ENCODE results near the gene KCNH1. TPM values are rescaled to one million over a fixed set of nuclear protein-coding genes. Genes with fewer than 3 reads are reported as not detected.

The KCNH1 gene
- polyA plus RNA-seq, 4 donors, result 0.21 to 0.37 (median 0.30) TPM

- no peak for DNase-seq (ENCODE audit: low read depth in 4 of 4, low spot score in 3 of 4)
Observed at GRCh38 chr1:210817385-210818275, 316.3 kb downstream of the KCNH1 start.

GRCh38 chr1:210815641-210816550, 318.1 kb downstream of the KCNH1 start:
- no peak for DNase-seq (ENCODE audit: low read depth in 4 of 4, low spot score in 3 of 4)

DNA sequence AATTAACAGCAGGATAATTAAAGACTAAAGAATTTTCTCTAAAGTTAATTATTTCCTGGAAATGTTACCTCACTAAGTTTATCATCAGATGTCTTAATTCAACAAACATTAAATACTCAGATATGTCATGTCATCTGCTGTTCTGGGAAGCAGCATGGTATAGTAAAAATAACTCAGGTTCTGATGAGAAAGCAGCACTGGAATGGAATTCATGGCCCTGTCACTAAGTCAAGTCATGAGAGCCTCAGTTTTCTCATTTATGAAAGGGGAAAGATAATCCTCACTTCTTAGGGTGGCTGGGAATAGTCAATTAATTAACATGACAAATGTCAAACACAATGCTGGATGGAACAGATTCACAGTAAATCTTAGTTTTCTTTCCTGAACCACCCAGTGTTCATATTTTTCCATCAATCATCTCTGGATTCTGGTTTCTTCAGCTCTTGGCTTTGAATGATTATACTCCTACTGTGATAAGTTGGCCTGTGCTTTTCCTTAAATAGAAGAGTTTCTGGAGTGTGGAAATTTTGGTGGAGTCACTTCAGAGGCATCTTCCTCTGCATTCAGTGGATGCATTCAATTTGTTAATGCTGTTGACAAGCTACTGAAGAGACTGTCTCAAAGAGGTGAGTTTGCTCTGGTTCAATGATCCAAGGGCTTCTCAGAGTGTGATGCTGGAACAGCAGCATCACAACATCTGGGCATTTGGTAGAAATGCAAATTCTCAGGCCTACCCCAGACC, 319.4 kb downstream of the KCNH1 start:
- no peak for DNase-seq (ENCODE audit: low read depth in 4 of 4, low spot score in 3 of 4)

DNA sequence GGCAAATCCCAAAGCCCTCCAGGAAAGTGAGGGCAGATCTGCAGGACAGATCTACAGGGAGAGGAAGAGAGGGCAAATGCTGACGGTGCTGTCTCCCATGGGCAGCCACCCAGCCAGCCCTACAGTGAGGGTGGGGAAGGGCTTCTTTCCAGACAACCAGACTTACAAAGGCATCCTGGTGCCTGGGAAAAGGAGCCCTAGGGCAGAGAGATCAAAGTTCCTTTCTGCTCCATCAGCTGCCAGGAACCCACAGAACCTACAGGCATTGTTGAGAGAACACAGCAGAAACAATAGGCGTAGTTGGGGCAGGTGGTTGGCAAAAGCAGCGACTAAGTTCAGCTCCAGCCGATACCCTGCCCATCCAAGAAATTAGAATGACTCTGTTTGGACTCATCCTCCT, 332.4 kb downstream of the KCNH1 start:
- no peak for DNase-seq (ENCODE audit: low read depth in 4 of 4, low spot score in 3 of 4)

DNA sequence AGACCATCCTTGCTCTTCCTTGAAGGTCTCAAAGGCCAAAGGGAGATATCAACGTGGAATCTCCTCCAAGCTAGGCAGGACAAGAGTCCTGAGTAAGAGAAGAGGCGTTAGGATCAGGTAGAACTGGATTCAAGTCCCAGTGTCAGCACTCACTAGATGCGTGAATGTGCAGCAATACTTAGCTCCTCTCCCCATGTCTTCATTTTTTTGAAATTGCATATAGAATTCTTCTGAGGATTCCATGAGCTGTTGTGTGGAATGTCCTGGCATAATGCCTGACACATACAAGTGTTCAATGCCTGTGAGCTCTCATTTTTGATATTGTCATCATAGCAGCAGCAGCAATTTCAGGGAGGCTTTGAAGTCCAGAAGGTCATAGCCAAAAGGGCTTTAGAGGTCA, 333.2 kb downstream of the KCNH1 start:
- DNase-seq (ENCODE audit: low read depth in 4 of 4, low spot score in 3 of 4), result no peak

- no peak for DNase-seq (ENCODE audit: low read depth in 4 of 4, low spot score in 3 of 4)
Observed at GRCh38 chr1:210800301-210800700, 333.6 kb downstream of the KCNH1 start.

DNA sequence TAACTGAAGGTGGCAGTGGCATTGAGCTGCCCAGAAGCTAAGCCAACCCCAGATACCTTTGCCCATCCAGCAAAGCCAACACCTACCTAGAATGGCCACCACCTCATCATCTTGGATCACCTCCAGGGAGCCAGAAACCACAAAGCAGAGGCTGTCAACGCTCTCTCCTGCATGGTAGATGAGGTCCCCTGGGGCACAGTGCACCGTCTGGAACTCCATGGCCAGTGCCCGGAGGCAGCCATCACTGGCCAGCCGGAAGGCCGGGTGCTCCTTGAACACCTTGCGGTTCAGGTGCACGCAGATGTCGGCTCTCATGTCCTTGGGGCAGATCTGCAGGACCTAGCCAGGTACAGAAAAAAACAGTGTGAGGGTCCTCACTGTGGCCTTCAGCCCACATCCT, 336.5 kb downstream of the KCNH1 start:
- DNase-seq (ENCODE audit: low read depth in 4 of 4, low spot score in 3 of 4), result no peak

DNA sequence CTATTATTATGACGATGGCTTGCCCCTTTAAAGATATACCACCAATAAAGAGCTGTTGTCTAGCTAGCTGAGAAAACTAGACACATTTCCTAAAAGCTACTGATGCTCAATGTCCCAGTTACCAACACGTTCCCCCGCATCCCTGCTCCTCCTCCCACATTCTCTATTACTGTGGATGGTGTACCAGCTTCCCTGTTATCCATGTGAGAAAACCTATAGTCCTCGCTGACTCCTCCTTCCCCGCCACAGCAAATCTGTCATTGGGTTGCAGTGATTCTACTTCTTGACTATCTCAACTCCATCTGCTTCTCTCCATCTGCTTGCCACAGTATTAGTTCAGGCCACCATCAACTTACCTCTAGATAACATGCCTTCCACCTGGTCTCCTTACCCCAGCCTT, 337.5 kb downstream of the KCNH1 start:
- no peak for DNase-seq (ENCODE audit: low read depth in 4 of 4, low spot score in 3 of 4)

GRCh38 chr1:210794445-210794844, 339.5 kb downstream of the KCNH1 start:
- no peak for DNase-seq (ENCODE audit: low read depth in 4 of 4, low spot score in 3 of 4)

GRCh38 chr1:210792250-210793102, 341.5 kb downstream of the KCNH1 start:
- DNase-seq (ENCODE audit: low read depth in 4 of 4, low spot score in 3 of 4), result no peak

GRCh38 chr1:210790196-210790595, 343.8 kb downstream of the KCNH1 start:
- no peak for DNase-seq (ENCODE audit: low read depth in 4 of 4, low spot score in 3 of 4)

- no peak for DNase-seq (ENCODE audit: low read depth in 4 of 4, low spot score in 3 of 4)
Observed at GRCh38 chr1:210787800-210788199, 346.1 kb downstream of the KCNH1 start.

DNA sequence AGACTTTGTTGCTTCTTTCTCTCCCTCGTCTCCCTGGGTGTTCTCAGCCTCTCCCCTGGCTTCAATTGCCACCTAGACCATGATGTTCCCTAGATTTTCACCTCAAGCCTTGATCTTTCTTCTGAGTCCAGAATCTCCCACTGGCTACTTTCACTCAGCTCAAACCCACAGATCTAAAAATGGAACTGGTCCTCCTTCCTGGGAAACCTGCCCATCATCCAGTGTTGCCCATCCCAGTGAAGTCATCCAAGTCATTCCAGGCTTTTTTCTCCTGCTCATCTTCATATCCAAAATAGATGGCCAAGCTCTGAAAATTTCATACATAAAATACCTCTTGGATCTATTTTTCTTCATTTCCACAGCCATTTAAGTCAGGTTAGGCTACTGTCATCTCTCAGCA, 347.4 kb downstream of the KCNH1 start:
- DNase-seq (ENCODE audit: low read depth in 4 of 4, low spot score in 3 of 4), result no peak

- no peak for DNase-seq (ENCODE audit: low read depth in 4 of 4, low spot score in 3 of 4)
Observed at GRCh38 chr1:210783925-210784324, 350.0 kb downstream of the KCNH1 start.

DNA sequence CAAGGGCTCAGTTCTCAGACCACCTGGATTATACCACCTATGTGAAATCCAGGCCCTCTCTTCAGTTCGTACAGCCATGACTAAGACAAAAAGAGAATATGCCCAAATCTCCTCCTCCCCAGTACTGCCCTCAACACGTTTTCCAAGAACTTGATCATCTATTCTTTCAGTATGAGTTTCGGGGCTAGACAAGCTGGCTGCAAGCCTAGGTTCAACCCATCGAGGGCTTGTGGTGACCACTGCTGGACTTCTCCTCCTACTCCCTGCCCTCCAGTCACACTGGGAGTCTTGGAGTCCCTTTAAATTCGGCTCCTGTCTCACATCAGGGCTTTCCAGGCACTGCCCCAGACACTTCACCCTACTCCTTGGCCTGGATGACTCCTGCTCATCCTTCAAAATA, 352.3 kb downstream of the KCNH1 start:
- DNase-seq (ENCODE audit: low read depth in 4 of 4, low spot score in 3 of 4), result no peak

- peak in 2 of 4 donors; percentile 4 to 18 for DNase-seq (ENCODE audit: low read depth in 4 of 4, low spot score in 3 of 4)
Observed at GRCh38 chr1:210779269-210779668, 354.7 kb downstream of the KCNH1 start.

GRCh38 chr1:210777914-210778313, 356.0 kb downstream of the KCNH1 start:
- no peak for DNase-seq (ENCODE audit: low read depth in 4 of 4, low spot score in 3 of 4)

DNA sequence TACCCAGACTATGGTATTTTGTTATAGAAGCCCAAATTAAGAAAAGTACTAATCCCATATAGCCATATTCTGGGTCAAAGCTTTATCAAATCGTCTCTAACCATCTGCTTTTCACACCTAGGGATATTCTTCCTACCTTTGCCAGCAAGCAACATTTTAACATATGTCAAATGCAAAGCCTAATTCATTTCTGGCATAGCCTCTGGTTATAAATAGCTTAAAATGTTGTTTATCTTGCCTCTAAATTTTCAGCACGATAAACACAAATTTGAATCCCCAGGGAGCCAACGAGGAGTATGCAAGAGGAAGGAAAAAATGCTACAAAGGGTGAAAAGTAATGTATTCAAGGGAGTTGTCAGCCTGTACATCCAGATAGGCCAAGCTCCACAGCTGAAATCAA, 357.2 kb downstream of the KCNH1 start:
- no peak for DNase-seq (ENCODE audit: low read depth in 4 of 4, low spot score in 3 of 4)

GRCh38 chr1:210775289-210775688, 358.7 kb downstream of the KCNH1 start:
- DNase-seq (ENCODE audit: low read depth in 4 of 4, low spot score in 3 of 4), result no peak

DNA sequence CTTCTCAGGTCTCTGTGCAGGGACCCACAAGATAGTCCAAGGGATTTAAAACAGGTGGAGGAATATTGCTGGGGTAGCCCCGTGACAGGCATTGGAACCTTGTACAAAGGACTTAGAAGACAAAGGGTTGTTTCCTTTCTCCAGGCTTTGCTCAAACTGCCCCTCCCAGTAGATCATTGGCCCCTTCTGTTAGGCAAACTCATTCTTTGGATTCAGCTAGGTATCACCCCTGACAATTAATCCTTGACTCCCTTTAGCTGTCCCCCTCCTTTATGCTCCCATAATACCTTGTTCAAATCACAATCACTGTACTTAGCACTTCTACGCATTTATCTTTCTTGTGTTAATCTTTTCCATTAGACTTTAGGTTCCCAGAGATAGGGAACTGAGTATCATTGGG, 360.5 kb downstream of the KCNH1 start:
- no peak for DNase-seq (ENCODE audit: low read depth in 4 of 4, low spot score in 3 of 4)
